Measurements from ENCODE around the gene STX8. TPM values are rescaled to one million over a fixed set of nuclear protein-coding genes. Genes with fewer than 3 reads are reported as not detected.

The STX8 gene
- total RNA-seq, 2 donors from 2014 or later, result 57.3 to 73.8 TPM

GRCh38 chr17:9509236-9509816 lies 66.3 kb downstream of the STX8 start:
- Mint-ChIP-seq H3K27me3 (no peaks in the 10 kb centered on the region), H3K36me3 (ENCODE audit: low read depth) (peaks cover 10% of the 10 kb centered on the region), H3K9me3 (peaks cover 10% of the 10 kb centered on the region), H3K4me3 (no peak overlapping the region), H3K4me1 (peaks cover 26% of the 10 kb centered on the region), H3K27ac (no peak overlapping the region)
- no peak for ATAC-seq (replicated peaks)

- H3K27me3 Mint-ChIP-seq, result no peaks in the 10 kb centered on the region
- peaks cover 24% of the 10 kb centered on the region for H3K36me3 Mint-ChIP-seq (ENCODE audit: low read depth)
- H3K4me3 Mint-ChIP-seq, result no peak overlapping the region
- H3K9me3 Mint-ChIP-seq, result no peaks in the 10 kb centered on the region
- peaks cover 5% of the 10 kb centered on the region for H3K4me1 Mint-ChIP-seq
- ATAC-seq (replicated peaks), result no peak
- no peak overlapping the region for H3K27ac Mint-ChIP-seq
Observed at GRCh38 chr17:9499041-9499440, 76.6 kb downstream of the STX8 start.

GRCh38 chr17:9498490-9498889 lies 77.1 kb downstream of the STX8 start:
- Mint-ChIP-seq H3K27me3 (no peaks in the 10 kb centered on the region), H3K4me3 (no peak overlapping the region), H3K27ac (no peak overlapping the region), H3K9me3 (no peaks in the 10 kb centered on the region), H3K4me1 (peaks cover 5% of the 10 kb centered on the region), H3K36me3 (ENCODE audit: low read depth) (peaks cover 22% of the 10 kb centered on the region)
- ATAC-seq (replicated peaks), result no peak

- H3K27ac Mint-ChIP-seq, result no peak overlapping the region
- H3K4me1 Mint-ChIP-seq, result peaks cover 4% of the 10 kb centered on the region
- H3K36me3 Mint-ChIP-seq (ENCODE audit: low read depth), result peaks cover 58% of the 10 kb centered on the region
- H3K27me3 Mint-ChIP-seq, result no peaks in the 10 kb centered on the region
- no peak for ATAC-seq (replicated peaks)
- no peak overlapping the region for H3K4me3 Mint-ChIP-seq
- no peaks in the 10 kb centered on the region for H3K9me3 Mint-ChIP-seq
Observed at GRCh38 chr17:9488556-9488955, 87.1 kb downstream of the STX8 start.

GRCh38 chr17:9487406-9487805 lies 88.2 kb downstream of the STX8 start:
- no peaks in the 10 kb centered on the region for H3K9me3 Mint-ChIP-seq
- H3K27ac Mint-ChIP-seq, result no peak overlapping the region
- ATAC-seq (replicated peaks), result no peak

GRCh38 chr17:9484789-9485188 lies 90.8 kb downstream of the STX8 start:
- H3K4me3 Mint-ChIP-seq, result no peak overlapping the region
- peaks cover 32% of the 10 kb centered on the region for H3K36me3 Mint-ChIP-seq (ENCODE audit: low read depth)
- H3K27ac Mint-ChIP-seq, result no peak overlapping the region
- ATAC-seq (replicated peaks), result no peak
- H3K27me3 Mint-ChIP-seq, result no peaks in the 10 kb centered on the region
- no peaks in the 10 kb centered on the region for H3K4me1 Mint-ChIP-seq
- no peaks in the 10 kb centered on the region for H3K9me3 Mint-ChIP-seq

More at GRCh38 chr17:9487406-9487805, 88.2 kb downstream of the STX8 start:
- Mint-ChIP-seq H3K36me3 (ENCODE audit: low read depth) (peaks cover 55% of the 10 kb centered on the region), H3K4me1 (peaks cover 4% of the 10 kb centered on the region), H3K4me3 (no peak overlapping the region), H3K27me3 (no peaks in the 10 kb centered on the region)

- Mint-ChIP-seq H3K4me3 (no peak overlapping the region), H3K9me3 (no peaks in the 10 kb centered on the region), H3K4me1 (no peaks in the 10 kb centered on the region), H3K36me3 (ENCODE audit: low read depth) (peaks cover 12% of the 10 kb centered on the region), H3K27me3 (no peaks in the 10 kb centered on the region), H3K27ac (no peak overlapping the region)
- no peak for ATAC-seq (replicated peaks)
Observed at GRCh38 chr17:9479964-9480363, 95.7 kb downstream of the STX8 start.

- Mint-ChIP-seq H3K4me1 (no peaks in the 10 kb centered on the region), H3K36me3 (ENCODE audit: low read depth) (peaks cover 2% of the 10 kb centered on the region), H3K4me3 (no peak overlapping the region), H3K9me3 (no peaks in the 10 kb centered on the region), H3K27ac (no peak overlapping the region), H3K27me3 (no peaks in the 10 kb centered on the region)
- no peak for ATAC-seq (replicated peaks)
Observed at GRCh38 chr17:9478889-9479288, 96.7 kb downstream of the STX8 start.

GRCh38 chr17:9475101-9475658 lies 100.4 kb downstream of the STX8 start:
- peaks cover 15% of the 10 kb centered on the region for H3K4me1 Mint-ChIP-seq
- no peaks in the 10 kb centered on the region for H3K36me3 Mint-ChIP-seq (ENCODE audit: low read depth)
- H3K4me3 Mint-ChIP-seq, result no peak overlapping the region
- no peaks in the 10 kb centered on the region for H3K27me3 Mint-ChIP-seq
- no peaks in the 10 kb centered on the region for H3K9me3 Mint-ChIP-seq
- no peak for ATAC-seq (replicated peaks)
- no peak overlapping the region for H3K27ac Mint-ChIP-seq

GRCh38 chr17:9473711-9474110 lies 101.9 kb downstream of the STX8 start:
- Mint-ChIP-seq H3K27ac (peak overlapping the region; percentile 58), H3K9me3 (no peaks in the 10 kb centered on the region), H3K27me3 (no peaks in the 10 kb centered on the region), H3K4me3 (no peak overlapping the region), H3K36me3 (ENCODE audit: low read depth) (no peaks in the 10 kb centered on the region), H3K4me1 (peaks cover 26% of the 10 kb centered on the region)
- no peak for ATAC-seq (replicated peaks)

- H3K36me3 Mint-ChIP-seq (ENCODE audit: low read depth), result no peaks in the 10 kb centered on the region
- H3K27me3 Mint-ChIP-seq, result no peaks in the 10 kb centered on the region
- H3K4me1 Mint-ChIP-seq, result peaks cover 27% of the 10 kb centered on the region
- ATAC-seq (replicated peaks), result no peak
- no peak overlapping the region for H3K4me3 Mint-ChIP-seq
- no peaks in the 10 kb centered on the region for H3K9me3 Mint-ChIP-seq
- no peak overlapping the region for H3K27ac Mint-ChIP-seq
Observed at GRCh38 chr17:9472541-9472940, 103.1 kb downstream of the STX8 start.

- peak overlapping the region; percentile 73 for H3K27ac Mint-ChIP-seq
- ATAC-seq (replicated peaks), result peak; percentile 65
- H3K4me3 Mint-ChIP-seq, result no peak overlapping the region
- H3K36me3 Mint-ChIP-seq (ENCODE audit: low read depth), result no peaks in the 10 kb centered on the region
- H3K4me1 Mint-ChIP-seq, result peaks cover 27% of the 10 kb centered on the region
- H3K27me3 Mint-ChIP-seq, result no peaks in the 10 kb centered on the region
- H3K9me3 Mint-ChIP-seq, result no peaks in the 10 kb centered on the region
Observed at GRCh38 chr17:9472094-9472493, 103.5 kb downstream of the STX8 start.

GRCh38 chr17:9470171-9470570 lies 105.4 kb downstream of the STX8 start:
- H3K27me3 Mint-ChIP-seq, result no peaks in the 10 kb centered on the region
- H3K9me3 Mint-ChIP-seq, result no peaks in the 10 kb centered on the region
- peak; percentile 76 for ATAC-seq (replicated peaks)
- H3K4me3 Mint-ChIP-seq, result peak overlapping the region; percentile 50
- H3K27ac Mint-ChIP-seq, result peak overlapping the region; percentile 70
- H3K4me1 Mint-ChIP-seq, result peaks cover 29% of the 10 kb centered on the region
- H3K36me3 Mint-ChIP-seq (ENCODE audit: low read depth), result no peaks in the 10 kb centered on the region

GRCh38 chr17:9468937-9469336 lies 106.7 kb downstream of the STX8 start:
- H3K27me3 Mint-ChIP-seq, result no peaks in the 10 kb centered on the region
- no peak overlapping the region for H3K27ac Mint-ChIP-seq
- H3K4me1 Mint-ChIP-seq, result peaks cover 35% of the 10 kb centered on the region

GRCh38 chr17:9468532-9468931 lies 107.1 kb downstream of the STX8 start:
- peaks cover 35% of the 10 kb centered on the region for H3K4me1 Mint-ChIP-seq
- H3K4me3 Mint-ChIP-seq, result no peak overlapping the region
- ATAC-seq (replicated peaks), result no peak
- H3K27me3 Mint-ChIP-seq, result no peaks in the 10 kb centered on the region
- H3K9me3 Mint-ChIP-seq, result no peaks in the 10 kb centered on the region
- H3K27ac Mint-ChIP-seq, result no peak overlapping the region
- H3K36me3 Mint-ChIP-seq (ENCODE audit: low read depth), result no peaks in the 10 kb centered on the region

More at GRCh38 chr17:9468937-9469336, 106.7 kb downstream of the STX8 start:
- H3K9me3 Mint-ChIP-seq, result no peaks in the 10 kb centered on the region
- no peak for ATAC-seq (replicated peaks)
- no peaks in the 10 kb centered on the region for H3K36me3 Mint-ChIP-seq (ENCODE audit: low read depth)
- H3K4me3 Mint-ChIP-seq, result no peak overlapping the region

Measured in activated T-helper 17 cell treated with anti-CD3 and anti-CD28 coated beads, Interleukin-2, amount 50 U/mL, for 72 hours (primary cell).